OCI-LY3 (cell line): ENCODE data around the gene SLC16A8.

Experiments
- H2AFZ ChIP-seq: fragments of 200-600, 300-600 bp; shearing (Covaris generic); 2 replicates; pipeline ENCODE4 v1.6.0; 2014; ENCODE audit warnings: antibody characterized with exemption, low read depth, low read length
- H3K27ac ChIP-seq: fragments of 200-600, 300-600 bp; sonication (generic); 2 replicates; pipeline ENCODE4 v1.5.1; 2014; ENCODE audit warnings: mild to moderate bottlenecking, low read length, moderate library complexity, mixed read lengths
- H3K27me3 ChIP-seq: fragments of 200-600, 300-600 bp; sonication (generic); 2 replicates; pipeline ENCODE4 v1.6.1; 2014; ENCODE audit warnings: low read depth, low read length, mixed read lengths
- H3K36me3 ChIP-seq: fragments of 200-600, 300-600 bp; sonication (generic); replicated peaks from 2 replicates; pipeline ENCODE3; 2014; ENCODE audit warnings: low read depth, low read length, mixed read lengths
- H3K4me1 ChIP-seq: fragments of 300-600, 200-600 bp; sonication (generic); 2 replicates; pipeline ENCODE4 v1.6.1; 2014; ENCODE audit warnings: low read length, mixed read lengths
- H3K4me2 ChIP-seq: fragments of 200-600, 300-600 bp; sonication (generic); 2 replicates; pipeline ENCODE4 v1.6.1; 2014; ENCODE audit warnings: low read length, mixed read lengths
- H3K4me3 ChIP-seq: fragments of 300-600, 200-600 bp; sonication (generic); 2 replicates; pipeline ENCODE4 v1.5.1; 2014; ENCODE audit warnings: antibody characterized with exemption, mild to moderate bottlenecking, low read length, moderate library complexity
- H3K79me2 ChIP-seq: fragments of 300-600, 200-600 bp; shearing (Covaris generic); 2 replicates; pipeline ENCODE4 v1.6.1; 2014; ENCODE audit warnings: mild to moderate bottlenecking, low read length, mixed read lengths
- H3K9ac ChIP-seq: fragments of 300-600, 200-600 bp; shearing (Covaris generic); 2 replicates; pipeline ENCODE4 v1.6.0; 2014; ENCODE audit warnings: mild to moderate bottlenecking, low read length, moderate library complexity
- H3K9me3 ChIP-seq: fragments of 200-600, 300-600 bp; shearing (Covaris generic); 2 replicates; pipeline ENCODE4 v1.6.1; 2014; ENCODE audit warnings: low read length, mixed read lengths; ENCODE audit not compliant: insufficient read depth
- H4K20me1 ChIP-seq: fragments of 200-600, 300-600 bp; sonication (generic); 2 replicates; pipeline ENCODE4 v1.6.1; 2016; ENCODE audit warnings: low read length, mixed read lengths; ENCODE audit not compliant: insufficient read depth
- EZH2phosphoT487 ChIP-seq: fragments of 200-600 bp; shearing (Covaris generic); IDR thresholded peaks from 2 replicates; pipeline ENCODE4 v1.6.1; 2018; ENCODE audit warnings: antibody characterized with exemption, mixed run types, low read depth
- TF ChIP-seq, protein P1 (sequence below): fragments of 200-600, 300-600 bp; sonication (generic); IDR thresholded peaks from 2 replicates; pipeline ENCODE4 v1.5.1; 2014; ENCODE audit warnings: antibody characterized with exemption, low read length, low read depth

Gene SLC16A8

DNA sequence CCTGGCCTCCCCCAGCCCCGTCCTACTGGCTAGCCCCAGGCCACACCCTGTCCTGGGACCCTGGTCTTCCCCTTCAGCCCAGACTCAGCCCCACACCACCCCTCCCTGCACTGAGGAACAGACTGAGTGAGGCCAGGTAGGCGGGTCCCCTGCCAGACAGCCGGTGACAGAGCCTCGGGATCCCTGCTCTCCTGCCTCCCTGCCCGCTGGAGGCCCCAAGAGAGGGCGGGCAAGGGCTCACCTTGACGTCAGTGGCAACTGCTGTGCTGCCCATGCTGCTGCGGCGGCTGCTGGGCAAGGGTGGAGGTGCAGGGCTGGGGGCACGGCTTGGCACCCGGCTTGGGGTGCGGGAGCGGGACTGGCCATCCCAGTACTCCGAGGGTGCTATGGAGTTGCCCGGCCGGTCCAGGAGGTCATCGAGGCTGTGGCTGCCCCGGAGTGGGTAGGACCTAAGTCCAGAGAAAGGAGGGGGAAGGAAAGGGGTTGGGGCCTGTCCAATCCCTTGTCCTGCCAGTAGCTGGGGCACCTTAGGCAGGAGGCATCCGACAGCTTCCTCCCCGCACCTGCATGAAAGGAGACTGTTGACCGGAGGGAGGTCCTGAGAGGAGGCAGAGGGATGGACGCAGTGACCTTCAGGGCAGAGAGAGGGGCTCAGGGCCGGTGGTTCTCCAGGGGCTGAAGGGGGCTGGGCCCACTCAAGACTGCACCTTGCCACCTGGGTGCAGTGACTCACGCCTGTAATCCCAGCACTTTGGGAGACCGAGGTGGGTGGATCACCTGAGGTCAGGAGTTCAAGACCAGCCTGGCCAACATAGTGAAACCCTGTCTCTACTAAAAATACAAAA, 2.2 kb upstream of the SLC16A8 start:
- Histone ChIP-seq H3K27ac (no peak overlapping the region), H2AFZ (no peak overlapping the region), H3K9me3 (no peaks in the 10 kb centered on the region), H3K4me3 (no peak overlapping the region), H3K27me3 (no peaks in the 10 kb centered on the region), H3K36me3 (no peaks in the 10 kb centered on the region), H3K79me2 (no peaks in the 10 kb centered on the region), H4K20me1 (no peaks in the 10 kb centered on the region), H3K9ac (no peak overlapping the region), H3K4me2 (no peak overlapping the region), H3K4me1 (no peaks in the 10 kb centered on the region)
- TF ChIP-seq, protein P1, sequence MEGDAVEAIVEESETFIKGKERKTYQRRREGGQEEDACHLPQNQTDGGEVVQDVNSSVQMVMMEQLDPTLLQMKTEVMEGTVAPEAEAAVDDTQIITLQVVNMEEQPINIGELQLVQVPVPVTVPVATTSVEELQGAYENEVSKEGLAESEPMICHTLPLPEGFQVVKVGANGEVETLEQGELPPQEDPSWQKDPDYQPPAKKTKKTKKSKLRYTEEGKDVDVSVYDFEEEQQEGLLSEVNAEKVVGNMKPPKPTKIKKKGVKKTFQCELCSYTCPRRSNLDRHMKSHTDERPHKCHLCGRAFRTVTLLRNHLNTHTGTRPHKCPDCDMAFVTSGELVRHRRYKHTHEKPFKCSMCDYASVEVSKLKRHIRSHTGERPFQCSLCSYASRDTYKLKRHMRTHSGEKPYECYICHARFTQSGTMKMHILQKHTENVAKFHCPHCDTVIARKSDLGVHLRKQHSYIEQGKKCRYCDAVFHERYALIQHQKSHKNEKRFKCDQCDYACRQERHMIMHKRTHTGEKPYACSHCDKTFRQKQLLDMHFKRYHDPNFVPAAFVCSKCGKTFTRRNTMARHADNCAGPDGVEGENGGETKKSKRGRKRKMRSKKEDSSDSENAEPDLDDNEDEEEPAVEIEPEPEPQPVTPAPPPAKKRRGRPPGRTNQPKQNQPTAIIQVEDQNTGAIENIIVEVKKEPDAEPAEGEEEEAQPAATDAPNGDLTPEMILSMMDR, result no peak
- no peak for TF ChIP-seq EZH2phosphoT487

DNA sequence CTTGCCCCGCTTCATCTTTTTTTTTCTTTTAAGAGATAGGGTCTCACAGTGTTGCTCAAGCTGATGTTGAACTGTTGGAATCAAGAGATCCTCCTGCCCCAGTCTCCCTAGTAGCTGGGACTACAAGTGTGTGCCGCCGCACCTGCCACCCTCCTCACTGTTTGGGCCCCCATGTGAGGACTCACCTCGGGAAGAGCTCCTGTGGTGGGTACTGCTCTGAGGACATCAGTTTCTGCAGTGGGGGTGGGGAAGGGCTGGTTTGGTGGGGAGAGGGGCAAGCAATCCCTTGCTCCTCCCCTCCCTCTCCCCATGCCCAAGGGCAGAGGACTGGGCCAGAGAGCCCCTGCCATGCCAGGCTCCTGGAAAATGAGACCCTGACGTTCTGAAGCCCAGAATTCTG, 1.5 kb upstream of the SLC16A8 start:
- Histone ChIP-seq H3K9me3 (no peaks in the 10 kb centered on the region), H3K36me3 (no peaks in the 10 kb centered on the region), H3K4me1 (no peaks in the 10 kb centered on the region), H3K4me2 (no peak overlapping the region), H3K79me2 (no peaks in the 10 kb centered on the region), H3K27me3 (no peaks in the 10 kb centered on the region), H3K9ac (no peak overlapping the region), H2AFZ (no peak overlapping the region), H3K4me3 (no peak overlapping the region), H3K27ac (no peak overlapping the region), H4K20me1 (no peaks in the 10 kb centered on the region)
- TF ChIP-seq EZH2phosphoT487, result no peak
- TF ChIP-seq, protein P1, result no peak

DNA sequence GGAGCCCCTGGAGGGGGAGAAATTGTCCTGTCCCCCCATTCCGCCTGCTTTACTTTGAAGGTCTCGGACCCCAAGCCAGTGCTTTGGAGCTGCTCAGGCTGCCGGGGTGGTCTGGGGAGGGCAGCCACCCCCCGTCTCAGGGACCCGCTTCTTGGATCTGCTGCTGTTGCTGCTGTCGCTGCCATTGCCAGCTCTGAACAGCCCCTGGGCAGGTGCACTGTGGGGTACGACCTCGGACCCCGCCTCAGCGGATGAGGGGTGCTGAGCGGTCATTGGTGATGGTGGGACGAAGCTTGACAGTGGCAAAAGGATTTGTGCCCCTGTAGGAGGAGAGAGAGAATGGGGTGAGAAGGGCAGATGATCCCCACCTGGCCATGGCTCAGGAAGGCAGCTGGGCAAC, 1.1 kb upstream of the SLC16A8 start:
- no peak for TF ChIP-seq EZH2phosphoT487
- TF ChIP-seq, protein P1, result no peak
- Histone ChIP-seq H3K27ac (no peak overlapping the region), H3K27me3 (no peaks in the 10 kb centered on the region), H2AFZ (no peak overlapping the region), H3K9ac (no peak overlapping the region), H3K9me3 (no peaks in the 10 kb centered on the region), H3K4me3 (no peak overlapping the region), H4K20me1 (no peaks in the 10 kb centered on the region), H3K4me1 (no peaks in the 10 kb centered on the region), H3K79me2 (no peaks in the 10 kb centered on the region), H3K4me2 (no peak overlapping the region), H3K36me3 (no peaks in the 10 kb centered on the region)

DNA sequence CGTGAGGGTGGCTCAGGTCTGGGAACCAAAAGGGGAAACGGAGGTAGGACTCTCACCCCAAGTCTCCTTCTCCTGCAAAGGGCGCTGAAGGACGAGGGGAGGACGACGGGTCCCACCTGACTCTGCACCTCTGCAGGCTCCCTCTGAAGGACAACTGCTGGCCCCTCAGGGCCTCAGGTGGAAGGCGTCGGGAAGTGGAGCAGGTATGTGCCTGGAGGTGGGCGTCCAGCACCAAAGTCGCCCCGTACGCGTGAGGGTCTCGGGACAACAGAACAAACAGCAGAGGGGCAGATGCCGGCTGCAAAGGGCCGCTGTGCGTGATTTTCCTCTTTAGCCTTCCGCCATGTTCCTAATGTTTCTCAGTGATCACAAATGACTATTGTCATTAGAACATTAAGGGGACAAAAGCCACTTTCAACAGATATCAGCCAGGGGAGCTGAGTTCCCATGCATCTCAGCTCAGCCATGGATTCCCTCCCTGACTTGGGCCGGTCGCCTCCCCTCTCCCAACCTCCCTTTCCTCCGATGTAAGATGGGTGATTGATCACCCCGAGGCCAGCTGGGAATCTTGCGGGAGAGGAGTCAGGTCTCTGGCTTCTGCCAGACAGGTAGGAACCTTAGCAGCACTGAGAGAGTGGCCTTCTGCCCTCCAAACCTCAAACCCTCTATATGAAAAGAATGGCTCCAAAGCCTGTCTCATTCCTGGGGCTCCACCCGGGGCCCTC, 836 bp downstream of the SLC16A8 start:
- Histone ChIP-seq H3K4me2 (no peak overlapping the region), H3K27me3 (no peaks in the 10 kb centered on the region), H3K79me2 (no peaks in the 10 kb centered on the region), H3K4me3 (no peak overlapping the region), H4K20me1 (no peaks in the 10 kb centered on the region), H2AFZ (no peak overlapping the region), H3K36me3 (no peaks in the 10 kb centered on the region), H3K27ac (no peak overlapping the region), H3K9me3 (no peaks in the 10 kb centered on the region), H3K9ac (no peak overlapping the region), H3K4me1 (no peaks in the 10 kb centered on the region)
- TF ChIP-seq, protein P1, result no peak
